Fibroblast of the aortic adventitia (primary cell): ENCODE results near the gene SLX4IP. TPM values are rescaled to one million over a fixed set of nuclear protein-coding genes. Genes with fewer than 3 reads are reported as not detected.
A peak's percentile ranks its signal among the peaks of the same experiment; 100 is the strongest.

Experiments used
- DNase-seq: peaks from one replicate; pipeline ENCODE4 v3.0.0-alpha.2; 2010; ENCODE audit warnings: low read depth
- H3K4me3 ChIP-seq: 2 replicates; pipeline ENCODE4 v1.5.1; 2011; ENCODE audit warnings: low read depth, mild to moderate bottlenecking, control low read depth, low read length, moderate library complexity
- CTCF ChIP-seq: IDR thresholded peaks from 2 replicates; pipeline ENCODE4 v1.5.1; 2011; ENCODE audit warnings: mild to moderate bottlenecking, low read length, control low read depth, inconsistent platforms; ENCODE audit not compliant: insufficient read depth
- total RNA-seq: library from RNA; depleted of rRNA; stranded (reverse); fragments of >200 nt; gene quantifications from 2 replicates; pipeline ENCODE4 v1.2.3, GENCODE V29; 2012; ENCODE audit warnings: low replicate concordance

The SLX4IP gene
- total RNA-seq, 1 donor, result 7.0 TPM

DNA sequence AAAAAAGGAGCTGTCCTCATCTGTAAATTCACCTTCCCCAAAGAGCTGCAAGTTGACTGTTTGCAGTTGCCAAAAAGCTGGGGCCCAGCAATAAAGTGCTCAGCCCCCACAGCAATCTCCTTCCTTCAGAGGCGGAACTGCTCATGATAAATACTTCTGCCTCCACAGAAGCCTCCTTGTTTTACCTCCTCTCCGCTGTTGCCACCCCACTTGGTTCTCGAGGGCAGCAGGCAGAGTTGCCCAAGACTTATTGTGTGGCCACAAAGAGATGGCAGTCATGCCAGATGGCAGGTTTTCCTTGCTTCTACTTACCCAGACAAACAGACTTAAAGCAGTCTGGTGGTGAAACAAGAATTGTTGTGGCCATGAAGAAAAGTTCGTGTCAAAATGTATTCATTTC lies 66.3 kb downstream of the SLX4IP start:
- peak overlapping the region; percentile 55 for H3K4me3 ChIP-seq
- no peak for TF ChIP-seq CTCF
- DNase-seq, result peak; percentile 25

DNA sequence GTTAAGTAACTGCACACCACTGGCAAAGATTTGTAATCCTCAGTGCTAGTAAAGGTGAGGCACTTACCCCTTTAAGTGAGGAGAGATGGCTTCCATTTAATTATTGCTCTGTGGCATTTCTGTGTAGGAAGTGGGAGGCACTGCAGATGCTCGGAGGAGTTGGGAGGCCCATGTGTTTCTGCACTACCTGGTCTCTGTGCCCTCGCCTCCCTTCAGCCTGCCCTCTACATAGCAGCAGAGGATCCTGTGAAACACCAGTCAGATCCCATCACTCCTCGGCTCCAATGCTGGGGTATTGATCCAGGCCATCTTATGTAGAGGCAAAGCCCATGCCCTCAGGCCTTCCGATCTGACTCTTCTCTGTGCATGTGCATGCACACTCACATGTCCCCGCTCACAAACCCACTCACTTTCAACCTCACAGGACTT lies 67.0 kb downstream of the SLX4IP start:
- no peak for TF ChIP-seq CTCF
- no peak overlapping the region for H3K4me3 ChIP-seq
- DNase-seq, result no peak

DNA sequence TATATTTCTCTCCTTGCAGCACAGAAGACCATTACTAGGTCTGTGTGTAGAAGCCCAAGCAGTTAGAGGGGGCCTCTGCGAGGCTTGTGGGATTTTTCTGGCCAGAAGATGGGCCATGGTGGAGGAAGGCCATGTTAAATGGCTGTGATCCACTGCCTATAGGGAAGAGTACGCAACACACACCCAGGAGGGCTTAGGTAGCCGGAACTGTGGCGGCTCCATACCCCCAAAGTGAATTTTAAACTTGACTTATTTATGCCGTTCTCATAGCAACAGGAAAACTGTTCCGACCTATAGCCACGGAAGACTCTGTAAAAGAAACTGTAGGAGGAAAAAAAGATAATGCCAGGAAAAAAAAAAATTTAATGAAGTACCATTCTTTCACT lies 69.5 kb downstream of the SLX4IP start:
- no peak overlapping the region for H3K4me3 ChIP-seq
- TF ChIP-seq CTCF, result no peak
- no peak for DNase-seq

GRCh38 chr20:10504994-10505730 lies 70.1 kb downstream of the SLX4IP start:
- no peak overlapping the region for H3K4me3 ChIP-seq
- no peak for TF ChIP-seq CTCF
- peak; percentile 56 for DNase-seq

DNA sequence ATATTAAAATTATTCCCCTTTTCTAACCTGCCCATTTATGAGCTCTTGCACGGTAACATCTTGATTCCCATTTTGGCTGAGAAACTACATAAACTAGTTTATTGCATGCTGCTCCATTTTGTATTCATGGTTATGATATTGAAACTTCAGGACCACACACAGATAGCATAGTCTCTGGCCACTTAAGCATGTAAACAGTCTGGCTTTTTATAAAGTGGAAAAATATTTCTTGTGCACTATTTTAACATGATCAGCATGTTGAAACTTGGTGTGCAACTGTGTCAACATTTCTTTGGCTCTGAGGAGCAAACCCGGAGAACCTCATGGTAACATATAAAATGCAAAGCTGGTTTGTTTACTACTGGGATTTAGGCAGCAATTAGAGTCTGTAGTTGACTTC lies 70.7 kb downstream of the SLX4IP start:
- DNase-seq, result no peak
- TF ChIP-seq CTCF, result no peak
- H3K4me3 ChIP-seq, result no peak overlapping the region

DNA sequence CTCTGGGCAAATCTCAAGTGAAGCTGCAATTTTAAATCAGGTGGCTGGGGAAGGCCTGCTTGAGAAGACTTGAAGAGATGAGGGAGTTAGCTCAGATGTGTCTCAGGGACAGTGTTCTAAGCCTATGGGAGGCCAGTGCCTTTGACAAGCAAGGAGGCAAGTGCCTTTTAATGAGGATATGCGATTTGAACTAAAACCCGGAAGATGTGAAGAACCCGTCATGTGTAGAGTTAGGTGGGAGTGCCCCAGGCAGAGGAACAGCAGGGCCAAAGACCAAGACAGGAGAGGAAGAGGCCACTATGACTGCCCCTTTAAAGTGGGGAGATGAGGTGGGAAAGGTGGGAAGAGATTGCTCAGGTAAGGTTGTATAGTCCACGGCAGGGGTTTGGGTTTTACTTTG lies 71.9 kb downstream of the SLX4IP start:
- TF ChIP-seq CTCF, result no peak
- DNase-seq, result no peak
- no peak overlapping the region for H3K4me3 ChIP-seq

GRCh38 chr20:10508060-10508459 lies 73.0 kb downstream of the SLX4IP start:
- peak; percentile 65 for DNase-seq
- H3K4me3 ChIP-seq, result no peak overlapping the region
- no peak for TF ChIP-seq CTCF
